Astrocyte (in vitro differentiated cells and primary cell): Measurements from ENCODE around the gene DIP2C.

Experiments
- EZH2 ChIP-seq: IDR thresholded peaks from 2 replicates; pipeline ENCODE4 v1.6.1; 2012; ENCODE audit warnings: mild to moderate bottlenecking, low read length, inconsistent platforms; ENCODE audit not compliant: insufficient read depth
- TF ChIP-seq, protein P1 (sequence below): IDR thresholded peaks from 2 replicates; pipeline ENCODE4 v1.5.1; 2011; ENCODE audit warnings: low read depth, mild to moderate bottlenecking, inconsistent platforms, low read length, moderate library complexity; ENCODE audit not compliant: insufficient read depth

DNA sequence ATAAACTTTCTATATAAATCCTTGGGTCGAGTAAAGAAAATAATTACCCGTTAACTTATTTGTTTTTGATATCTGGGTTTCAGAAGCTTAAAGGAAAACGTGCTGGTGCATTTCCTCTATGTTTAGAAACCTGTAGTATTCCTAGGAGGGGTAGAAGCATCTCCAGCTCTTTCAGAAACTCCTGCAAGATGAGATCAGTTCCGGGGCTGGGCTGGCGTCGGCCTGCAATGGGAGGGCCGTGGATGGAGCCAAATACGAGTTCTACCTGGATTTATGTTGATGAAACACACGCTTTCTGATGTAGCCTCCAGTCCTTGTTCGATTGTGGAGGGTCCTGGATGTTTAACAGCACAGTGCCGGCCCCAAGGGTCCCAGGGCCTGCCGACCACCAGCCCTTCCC, 35.8 kb upstream of the DIP2C start:
- TF ChIP-seq EZH2, result no peak
- TF ChIP-seq, protein P1, sequence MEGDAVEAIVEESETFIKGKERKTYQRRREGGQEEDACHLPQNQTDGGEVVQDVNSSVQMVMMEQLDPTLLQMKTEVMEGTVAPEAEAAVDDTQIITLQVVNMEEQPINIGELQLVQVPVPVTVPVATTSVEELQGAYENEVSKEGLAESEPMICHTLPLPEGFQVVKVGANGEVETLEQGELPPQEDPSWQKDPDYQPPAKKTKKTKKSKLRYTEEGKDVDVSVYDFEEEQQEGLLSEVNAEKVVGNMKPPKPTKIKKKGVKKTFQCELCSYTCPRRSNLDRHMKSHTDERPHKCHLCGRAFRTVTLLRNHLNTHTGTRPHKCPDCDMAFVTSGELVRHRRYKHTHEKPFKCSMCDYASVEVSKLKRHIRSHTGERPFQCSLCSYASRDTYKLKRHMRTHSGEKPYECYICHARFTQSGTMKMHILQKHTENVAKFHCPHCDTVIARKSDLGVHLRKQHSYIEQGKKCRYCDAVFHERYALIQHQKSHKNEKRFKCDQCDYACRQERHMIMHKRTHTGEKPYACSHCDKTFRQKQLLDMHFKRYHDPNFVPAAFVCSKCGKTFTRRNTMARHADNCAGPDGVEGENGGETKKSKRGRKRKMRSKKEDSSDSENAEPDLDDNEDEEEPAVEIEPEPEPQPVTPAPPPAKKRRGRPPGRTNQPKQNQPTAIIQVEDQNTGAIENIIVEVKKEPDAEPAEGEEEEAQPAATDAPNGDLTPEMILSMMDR, result no peak
